ENCODE measurements around the gene TSPAN31.

DNA sequence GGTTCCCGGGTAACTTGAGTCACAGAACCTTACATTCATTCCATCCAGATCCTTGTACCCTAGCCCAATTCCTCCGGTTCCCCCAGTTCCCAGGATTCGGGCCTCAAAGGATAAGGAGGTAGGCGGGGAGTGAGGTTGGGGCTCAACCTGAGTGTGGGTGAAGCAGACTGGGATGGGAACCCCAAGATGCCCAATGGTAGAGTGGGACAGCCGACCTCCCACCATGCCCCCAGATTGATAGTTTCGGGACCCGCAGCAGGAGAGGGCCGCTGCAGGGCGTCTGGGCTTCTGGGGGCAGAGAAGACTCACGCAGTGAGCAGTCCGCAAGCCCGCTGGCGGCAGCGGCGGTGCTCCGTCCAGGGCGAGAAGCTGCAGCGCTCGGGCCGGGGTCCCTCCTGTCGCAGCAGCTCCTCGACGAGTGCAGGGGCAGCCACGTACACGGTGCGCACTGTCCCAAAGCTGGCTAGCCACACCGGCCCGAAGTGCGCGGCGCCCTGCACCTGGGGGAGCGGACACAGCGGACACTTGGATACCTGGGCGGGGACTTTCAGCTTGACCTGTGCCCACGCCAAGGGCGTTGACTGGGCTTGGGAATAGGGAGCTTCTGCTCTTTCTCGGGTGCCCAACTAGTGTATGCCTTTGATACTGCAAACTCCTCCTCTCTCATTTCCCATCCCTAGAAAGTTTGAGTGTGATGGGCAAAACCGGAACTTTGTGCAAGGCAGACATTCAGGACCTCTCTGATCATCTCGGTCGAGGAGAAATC, 21.0 kb downstream of the TSPAN31 start:
- TF ChIP-seq FOXP2 (optimal IDR thresholded peaks at IDR 0.05; ENCODE audit: control extremely low read depth, extremely low read length, insufficient read depth) (no peak), EZH2 (IDR thresholded peaks at IDR 0.05) (no peak)
